DMS114 treated with DMSO at 0.1 percent for 48 hours (cell line): ENCODE data around the gene MFAP2.
A peak's percentile ranks its signal among the peaks of the same experiment; 100 is the strongest.

Source experiments
- DNase-seq: peaks from one replicate; lab custom pipeline; 2025; ENCODE audit not compliant: unreplicated experiment; lab: John Stamatoyannopoulos, UW

MFAP2 gene, protein sequence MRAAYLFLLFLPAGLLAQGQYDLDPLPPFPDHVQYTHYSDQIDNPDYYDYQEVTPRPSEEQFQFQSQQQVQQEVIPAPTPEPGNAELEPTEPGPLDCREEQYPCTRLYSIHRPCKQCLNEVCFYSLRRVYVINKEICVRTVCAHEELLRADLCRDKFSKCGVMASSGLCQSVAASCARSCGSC

DNA sequence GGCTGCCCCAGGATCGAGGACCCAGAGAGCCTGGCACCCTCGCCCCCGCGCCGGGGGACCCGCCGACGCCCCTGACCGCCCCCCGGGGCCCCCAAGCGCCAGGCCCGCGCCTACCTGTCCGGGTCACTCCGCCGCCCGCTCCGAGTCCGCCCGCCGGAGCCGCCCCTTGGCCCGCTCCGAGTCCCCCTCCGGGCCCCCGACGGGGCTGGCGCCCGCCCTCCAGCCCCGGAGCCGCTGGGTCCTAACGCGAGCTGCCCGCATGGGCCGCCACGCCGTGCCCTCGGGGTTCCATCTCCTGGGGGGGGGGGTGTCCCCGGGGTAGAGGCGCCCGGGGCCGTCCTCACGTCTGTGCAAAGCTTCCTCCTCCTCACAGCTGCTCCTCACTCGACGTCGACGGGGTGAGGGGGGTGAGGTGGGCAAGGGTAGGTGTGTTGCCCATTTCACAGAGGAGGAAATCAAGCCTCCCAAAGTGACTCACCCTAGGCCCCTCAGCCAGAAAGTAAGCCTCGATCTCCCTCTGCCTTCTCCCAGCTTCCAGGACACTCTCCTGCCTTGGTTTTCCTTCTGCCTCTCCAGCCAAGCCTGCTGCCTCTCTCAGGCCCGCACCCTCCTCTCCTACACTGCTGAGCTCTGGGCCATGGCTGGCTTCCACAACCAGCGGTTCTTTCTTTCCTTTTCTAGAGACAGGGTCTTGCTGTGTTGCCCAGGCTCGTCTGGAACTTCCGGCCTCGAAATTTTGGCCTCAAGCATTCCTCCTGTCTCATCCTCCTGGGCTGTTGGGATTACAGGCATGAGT is at the start of gene MFAP2:
Gene MFAP2, minus strand, starts transcription at position 148 of the 796 bp plus-strand sequence. CDS start 2,347 bp downstream, outside the sequence.
- no peak for DNase-seq

DNA sequence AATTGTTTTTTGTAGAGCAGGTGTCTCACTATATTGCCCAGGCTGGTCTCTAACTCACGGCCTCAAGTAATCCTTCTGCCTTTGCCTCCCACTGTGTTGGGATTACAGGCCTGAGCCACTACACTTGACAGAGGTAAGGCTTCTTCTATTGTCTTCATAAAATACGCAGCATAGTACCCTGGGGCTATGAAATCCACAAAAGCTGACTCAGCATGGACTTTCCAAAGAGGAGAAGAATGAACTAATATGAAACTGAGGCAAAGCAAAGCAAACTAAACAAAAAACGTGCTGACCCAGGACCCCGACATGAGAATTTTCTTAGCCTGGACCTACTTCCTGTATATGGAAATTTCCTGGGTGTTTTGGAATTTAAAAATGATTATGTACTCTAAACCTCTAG is 49.8 kb upstream of the MFAP2 start:
- DNase-seq, result no peak

DNA sequence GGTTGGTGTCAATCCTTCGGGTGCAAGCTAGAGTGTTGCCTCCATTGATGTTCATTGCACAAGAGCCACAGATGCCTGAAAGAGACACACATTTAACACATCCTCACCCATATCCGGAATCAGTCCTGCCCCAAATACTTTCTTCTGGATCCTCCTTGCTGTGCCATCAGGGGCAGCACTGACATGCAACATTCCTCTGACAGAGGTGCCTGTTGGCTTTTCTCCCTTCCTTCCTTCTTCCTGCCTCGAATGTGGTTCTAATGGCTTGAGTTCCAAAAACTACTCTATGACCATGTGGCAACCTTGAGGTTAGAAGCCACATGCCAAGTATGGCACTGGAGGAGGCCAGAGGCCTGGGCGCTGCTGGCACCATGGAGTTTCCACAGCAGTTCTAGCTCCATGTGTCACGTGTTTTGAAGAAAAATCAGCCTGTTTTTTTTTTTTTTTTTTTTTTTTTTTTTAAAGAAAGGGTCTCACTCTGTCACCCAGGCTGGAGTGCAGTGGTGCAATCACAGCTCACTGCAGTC is 48.3 kb upstream of the MFAP2 start:
- no peak for DNase-seq

DNA sequence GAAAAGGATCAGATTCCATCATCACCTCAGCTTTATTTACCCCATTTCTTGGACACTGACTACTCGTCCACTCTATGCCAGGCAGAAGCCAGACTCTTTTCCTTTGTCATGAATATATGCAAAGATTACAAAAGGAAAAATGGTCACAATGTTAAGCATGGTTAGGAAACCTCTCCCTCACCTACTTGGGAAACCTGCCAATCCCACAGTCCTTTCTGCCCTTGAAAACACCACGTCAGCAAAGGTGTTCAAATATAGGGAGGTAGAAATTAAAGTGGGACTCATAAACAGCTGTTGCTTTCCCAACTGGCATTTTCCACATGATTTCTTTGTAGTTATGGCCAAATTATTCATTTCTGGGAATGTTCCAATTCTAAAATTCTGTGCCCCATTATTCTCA is 47.5 kb upstream of the MFAP2 start:
- DNase-seq, result no peak

DNA sequence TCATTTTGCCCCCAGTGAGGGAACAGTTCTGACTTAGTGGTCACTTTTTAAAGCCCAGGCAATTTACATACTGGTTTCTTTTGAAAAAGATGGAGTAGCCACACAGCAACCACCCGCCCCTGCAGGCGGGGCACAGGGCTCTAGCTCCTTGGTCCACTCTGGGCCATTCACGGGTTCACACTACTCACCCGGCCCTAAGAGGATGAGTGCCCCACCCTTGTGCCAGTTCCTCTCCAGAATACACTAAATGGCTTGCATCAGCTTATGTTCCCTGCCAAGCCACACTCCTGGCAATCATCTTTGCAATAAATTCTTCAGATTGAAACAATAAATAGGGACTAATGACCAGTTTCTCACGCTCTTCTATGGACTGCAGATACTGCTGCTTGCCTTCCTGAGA is 47.0 kb upstream of the MFAP2 start:
- DNase-seq, result no peak

DNA sequence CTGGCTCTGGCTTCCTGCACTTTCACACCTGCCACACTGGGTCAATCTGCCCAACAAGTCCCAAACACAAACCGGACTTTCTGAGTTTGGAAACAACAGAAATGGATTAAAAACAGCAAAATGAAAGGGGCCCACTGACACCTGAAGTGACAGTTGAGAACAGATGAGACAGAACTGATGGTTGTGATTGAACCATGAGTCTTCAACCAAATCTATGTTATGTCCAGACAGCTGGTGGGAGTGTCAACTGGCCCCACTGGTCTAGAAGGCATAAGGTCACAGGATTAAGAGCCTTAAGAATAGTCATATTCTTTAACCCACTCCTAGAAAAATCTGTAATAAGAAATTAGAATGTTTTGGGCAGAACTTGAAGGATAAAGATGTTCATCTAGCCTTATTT is 44.3 kb upstream of the MFAP2 start:
- DNase-seq, result no peak

DNA sequence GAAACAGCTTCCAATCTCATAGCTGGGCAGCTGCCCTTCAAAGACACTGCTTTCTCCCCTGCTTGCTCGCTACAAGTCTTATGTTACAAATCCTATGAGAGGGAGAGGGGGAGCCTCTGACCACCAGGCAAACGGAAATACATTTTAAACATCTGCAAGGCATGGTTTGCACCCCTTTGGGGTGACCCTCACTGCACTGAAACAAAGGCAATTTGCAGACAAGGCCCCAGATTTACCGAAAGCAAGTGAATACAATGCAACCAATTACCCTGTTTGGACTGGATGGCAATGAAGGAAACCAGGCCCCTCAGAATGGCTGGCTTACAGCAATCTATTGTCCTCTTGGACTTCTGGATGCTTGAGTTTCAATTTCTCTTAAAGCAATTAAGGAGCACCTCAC is 43.2 kb upstream of the MFAP2 start:
- DNase-seq, result no peak

DNA sequence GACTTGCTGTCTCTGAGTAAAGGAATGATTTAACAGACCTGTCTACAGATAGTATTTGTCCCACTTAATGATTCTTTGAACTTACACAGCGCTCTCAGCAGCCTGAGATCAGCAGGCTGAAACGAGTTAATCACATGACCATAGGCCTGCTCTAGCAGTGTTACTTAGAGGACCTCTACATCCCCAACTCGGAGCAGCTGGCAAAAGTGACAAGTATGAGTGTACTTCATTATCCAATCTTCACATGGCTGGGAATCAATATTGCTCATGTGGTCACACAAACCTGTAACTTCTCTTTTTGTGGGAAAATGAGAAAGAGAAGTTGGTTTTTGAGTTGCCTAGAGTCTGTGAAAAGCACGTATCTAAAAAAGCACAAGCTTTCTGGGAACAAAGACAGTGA is 42.7 kb upstream of the MFAP2 start:
- DNase-seq, result no peak

DNA sequence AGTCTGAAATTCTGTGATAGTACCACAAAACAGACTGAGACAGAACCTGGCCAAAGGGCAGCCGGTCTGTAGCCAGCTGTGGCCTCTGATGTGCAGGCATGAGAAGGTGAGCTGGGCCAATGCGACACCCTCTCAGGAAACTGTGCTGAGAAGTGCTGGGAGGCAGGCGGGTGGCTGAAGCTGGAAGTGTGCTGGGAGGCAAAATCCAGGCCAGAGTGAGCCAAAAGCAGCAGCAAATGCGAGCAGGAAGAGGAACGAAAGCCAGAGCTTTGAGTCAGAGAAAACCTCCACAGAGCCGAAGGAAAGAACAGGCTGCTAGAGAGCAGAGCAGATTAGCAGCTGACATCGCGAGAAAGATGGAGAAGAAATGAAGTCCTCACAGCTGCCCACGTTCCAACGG is 41.5 kb upstream of the MFAP2 start:
- no peak for DNase-seq

DNA sequence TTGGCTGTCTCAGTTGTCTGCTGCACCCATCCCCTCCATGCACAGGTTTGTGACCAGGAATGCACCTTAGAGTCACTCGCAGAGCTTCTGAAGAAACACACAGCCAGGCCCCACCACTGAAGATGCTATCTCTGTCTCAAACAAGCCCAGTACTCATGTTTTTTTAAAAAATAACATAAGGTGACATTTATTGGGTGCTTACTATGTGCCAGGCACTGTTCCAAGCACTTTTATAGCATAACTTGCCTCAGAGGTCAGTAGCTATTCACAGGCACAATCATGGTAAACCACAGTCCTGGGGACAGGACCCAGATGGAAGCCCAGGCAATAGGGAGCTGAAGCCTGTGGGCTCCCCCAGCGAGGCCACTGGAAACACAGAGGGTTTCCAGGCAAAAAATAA is 40.1 kb upstream of the MFAP2 start:
- no peak for DNase-seq

DNA sequence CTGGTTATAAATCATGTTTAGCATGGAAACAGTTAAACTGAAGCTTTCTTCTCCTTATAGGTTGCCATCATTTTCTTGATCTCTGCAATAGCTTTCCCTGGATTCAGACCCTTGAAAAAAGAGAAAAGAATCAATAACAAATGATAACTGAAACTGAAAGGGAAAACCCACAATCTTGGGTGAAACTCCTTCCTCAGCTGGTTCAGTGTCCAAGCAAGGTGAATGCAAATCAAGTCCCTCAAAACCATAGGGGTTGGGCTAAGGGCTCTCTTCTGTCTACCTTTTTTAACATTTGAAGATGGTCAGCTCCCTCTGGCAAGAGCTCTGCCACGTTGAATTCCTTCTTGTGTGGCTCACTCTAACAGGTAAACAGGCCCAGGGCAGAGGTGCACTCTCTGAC is 38.4 kb upstream of the MFAP2 start:
- no peak for DNase-seq

DNA sequence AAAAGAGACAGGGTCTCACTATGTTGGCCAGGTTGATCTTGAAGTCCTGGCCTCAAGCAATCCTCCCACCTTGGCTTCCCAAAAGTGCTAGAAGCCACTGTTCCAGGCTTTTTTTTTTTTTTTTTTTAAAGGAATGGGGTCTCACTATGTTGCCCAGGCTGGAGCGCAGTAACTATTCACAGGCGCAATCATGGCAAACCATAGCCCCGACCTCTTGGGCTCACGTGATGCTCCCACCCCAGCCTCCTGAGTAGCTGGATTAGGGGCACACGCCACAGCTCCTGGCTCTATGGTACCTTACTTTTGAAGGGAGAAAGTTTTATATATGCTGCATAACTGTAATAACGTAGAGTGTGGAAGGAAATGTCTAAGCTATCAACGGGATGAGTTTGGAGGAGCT is 37.0 kb upstream of the MFAP2 start:
- no peak for DNase-seq

DNA sequence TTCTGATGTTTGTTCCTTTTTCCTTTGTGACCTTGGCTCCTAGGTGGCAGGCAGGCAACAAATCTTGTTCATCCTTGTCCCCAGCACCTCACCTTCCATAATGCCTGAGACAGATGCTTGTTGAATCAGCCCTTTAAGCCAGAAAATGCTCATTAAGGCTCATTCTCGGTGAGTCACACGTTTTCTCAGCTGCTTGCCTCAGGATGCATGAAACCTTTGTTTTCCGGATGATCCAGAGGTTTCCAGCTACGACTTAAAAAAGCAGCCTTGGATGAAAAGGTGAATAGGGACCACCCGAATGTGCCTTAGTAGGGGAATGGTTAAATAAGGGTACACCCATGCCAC is 35.9 kb upstream of the MFAP2 start:
- no peak for DNase-seq

DNA sequence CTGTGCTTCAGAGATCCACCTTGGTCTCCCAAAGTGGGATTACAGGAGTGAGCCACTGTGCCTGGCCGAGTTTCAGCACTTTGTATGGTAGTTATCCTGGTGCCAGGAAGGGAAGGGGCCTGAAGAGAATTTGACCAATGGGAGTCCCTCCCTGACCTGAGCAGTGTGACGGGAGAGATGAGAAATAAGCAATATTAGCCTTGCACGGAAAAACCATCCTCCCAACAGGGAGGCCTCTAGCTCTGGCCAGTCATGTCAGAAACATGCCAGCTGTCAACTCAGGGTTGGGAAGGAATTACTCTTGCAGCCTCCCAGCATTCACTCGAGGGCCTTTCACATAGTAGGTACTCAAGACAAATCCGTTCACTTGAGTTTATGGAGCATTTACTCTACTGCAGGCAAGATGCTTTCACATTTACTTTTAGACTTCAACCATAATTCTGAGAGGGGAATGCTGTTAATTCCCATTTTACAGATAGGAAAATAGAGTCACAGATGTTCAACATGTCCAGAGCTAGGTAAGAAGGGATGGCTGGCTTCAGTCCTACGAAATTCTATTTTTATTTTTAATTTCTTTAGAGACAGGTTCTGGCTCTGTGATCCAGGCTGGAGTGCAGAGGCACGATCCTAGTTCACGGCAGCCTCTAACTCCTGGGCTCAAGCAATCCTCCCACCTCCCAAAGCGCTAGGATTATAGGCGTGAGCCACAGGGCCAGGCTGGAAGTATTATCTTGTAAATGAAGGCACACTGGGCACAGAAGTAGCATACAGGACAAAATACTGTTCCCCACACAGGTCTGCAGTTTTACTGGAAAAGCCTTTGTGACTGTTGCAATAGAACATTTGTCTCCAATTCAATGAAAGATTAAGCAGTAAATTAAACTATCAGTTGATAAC is 34.5 kb upstream of the MFAP2 start:
- no peak for DNase-seq

DNA sequence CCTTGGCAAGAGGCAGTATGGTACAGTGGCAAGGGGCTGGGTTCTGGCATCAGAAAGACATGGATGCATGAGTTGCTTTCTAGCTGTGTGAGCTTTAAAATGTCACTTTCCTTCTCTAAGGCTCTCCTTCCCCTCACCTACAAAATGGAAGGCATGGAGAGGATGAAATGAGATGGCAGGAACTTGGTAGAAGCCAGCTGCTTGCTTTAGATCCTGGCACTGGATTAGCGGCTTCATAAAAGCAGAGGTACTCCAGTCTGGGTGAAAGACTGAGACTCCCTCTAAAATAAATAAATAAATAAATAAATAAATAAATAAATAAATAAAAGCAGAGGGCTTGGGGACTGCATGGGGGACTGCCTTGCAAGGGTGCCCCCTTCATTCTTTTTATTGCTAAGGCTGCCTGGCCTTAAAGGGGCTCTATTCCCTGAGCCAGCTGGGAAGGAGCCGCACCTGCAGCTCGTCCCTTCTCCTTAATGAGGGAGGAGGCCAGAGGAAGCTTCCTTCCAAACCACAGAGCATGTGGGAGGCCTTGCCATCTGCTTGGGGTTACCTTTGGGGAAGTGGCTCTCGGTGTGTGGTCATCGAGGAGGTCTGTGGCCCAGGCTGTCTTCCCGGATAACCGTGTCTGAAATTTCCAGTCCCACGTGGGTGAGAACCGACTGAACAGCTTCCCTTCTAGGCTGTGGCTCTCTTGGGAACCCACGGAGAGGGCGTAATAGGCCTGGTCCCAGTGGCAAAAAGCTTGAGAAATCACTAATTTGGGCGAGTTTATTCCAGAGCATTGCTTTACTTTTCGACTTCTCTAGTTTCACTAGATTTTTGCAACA is 33.3 kb upstream of the MFAP2 start:
- DNase-seq, result no peak

DNA sequence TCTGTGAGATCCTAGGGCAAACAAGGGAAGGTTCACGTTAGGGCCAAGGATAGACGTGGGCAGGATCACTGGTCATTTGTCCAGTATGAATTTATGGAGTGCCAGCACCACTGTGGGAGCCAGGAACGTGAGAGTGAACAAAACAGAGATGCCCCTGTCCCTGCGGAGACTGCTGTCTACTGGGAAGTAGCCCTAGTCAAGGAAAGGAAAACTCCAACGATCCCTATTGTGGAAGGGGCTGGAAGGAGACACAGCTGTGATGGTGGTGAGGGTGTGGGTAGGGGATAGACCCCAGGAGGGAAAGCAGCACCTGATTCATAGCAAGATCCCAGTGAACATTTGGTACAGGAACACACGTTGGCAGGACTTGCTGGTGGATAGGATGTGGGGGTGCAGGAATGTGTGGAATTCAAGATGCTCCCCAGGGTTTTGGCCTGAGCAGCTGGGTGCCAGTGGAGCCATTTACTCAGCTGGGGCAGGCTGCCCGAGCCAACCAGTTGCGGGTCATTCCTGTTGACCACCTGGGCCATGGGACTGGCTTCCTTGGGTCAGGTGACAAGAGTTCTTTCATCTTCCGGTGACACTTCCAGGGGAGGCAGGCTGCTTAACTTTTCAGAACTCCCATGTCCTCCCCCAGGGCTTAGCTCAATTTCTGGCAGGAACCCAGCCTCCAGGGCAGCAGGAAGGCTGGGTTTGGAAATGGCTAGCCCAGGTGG is 32.5 kb upstream of the MFAP2 start:
- DNase-seq, result no peak

DNA sequence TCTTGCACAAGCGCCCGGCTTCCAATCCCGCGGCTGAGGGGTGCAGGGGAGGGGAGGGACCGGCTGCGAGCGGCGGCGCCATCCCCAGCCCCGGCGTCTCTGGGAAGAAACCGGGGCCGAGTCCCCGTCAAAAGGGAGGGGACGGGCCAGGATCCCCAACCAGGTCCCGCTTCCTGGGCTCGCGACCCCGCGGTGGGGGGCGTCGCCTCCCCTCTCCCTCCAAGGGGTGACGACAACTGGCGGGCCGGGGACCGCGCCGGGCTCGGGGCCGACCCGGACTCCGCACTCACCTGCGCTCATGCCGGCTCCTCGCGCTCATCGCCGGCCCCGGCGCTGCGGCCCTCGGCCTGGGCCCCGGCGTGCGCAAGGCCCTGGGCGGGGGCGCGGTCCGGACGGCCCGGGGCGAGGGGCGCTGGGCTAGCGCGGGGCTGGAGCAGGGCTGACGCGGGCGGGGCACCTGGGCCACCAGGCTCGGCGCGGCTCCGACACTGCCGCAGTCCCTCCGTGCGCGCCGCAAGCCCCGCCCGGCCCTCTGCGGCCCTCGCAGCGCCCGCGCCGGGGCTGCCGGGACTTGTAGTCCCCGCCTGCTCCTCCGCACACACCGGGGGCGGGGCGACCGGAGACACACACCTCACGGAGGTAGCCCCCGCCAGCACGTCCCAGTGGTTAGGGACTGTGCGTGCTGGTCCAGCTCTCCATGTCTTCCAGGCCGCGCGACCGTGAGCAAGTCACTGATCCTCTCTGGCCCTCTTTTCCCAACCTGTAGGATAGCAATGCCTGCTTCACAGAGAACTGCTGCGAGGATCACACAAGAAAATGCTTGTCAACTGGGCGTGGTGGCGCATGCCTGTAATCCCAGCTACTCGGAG is 31.3 kb upstream of the MFAP2 start, which contains the start of gene ATP13A2:
Gene ATP13A2, minus strand, starts transcription at position 490 of the 869 bp plus-strand sequence. Its CDS starts 190 bp downstream, at position 300.
- DNase-seq, result peak; percentile 65

DNA sequence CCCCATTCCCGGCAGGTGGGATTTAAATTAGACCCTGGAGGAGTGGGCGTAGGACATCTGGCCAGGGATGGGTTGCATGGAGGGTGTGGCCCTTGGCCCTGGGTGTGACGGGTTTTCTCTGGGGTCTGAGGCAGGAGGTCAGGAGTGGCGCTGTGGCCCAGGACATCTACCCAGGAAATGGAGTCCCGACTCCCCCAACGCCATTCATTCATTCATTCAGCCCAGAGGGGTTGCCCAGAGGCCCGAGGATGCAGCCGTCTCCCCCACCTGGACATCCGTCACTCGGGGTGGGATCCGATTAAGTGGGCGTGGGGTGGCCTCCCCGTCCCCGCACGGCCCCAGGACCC is 30.6 kb upstream of the MFAP2 start:
- DNase-seq, result no peak

DNA sequence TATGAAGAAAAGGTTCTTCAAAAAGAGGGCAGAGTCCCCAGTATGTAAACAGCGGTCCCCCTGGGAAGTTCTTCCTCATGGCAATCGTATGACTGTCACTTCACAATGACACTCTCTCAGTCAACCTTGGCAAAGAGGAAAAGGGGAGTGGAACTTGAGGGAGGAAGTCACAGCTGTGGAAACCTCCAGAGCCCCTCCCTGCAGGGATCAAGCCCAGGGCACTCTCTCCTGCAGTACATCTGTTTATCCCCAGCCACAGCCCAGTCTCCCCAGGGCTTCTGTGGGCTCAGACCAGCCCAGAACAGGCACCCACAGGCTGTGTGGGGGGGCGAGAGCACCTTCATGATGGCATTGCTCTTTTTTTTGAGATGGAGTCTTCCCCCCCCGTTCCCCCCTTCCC is 29.3 kb upstream of the MFAP2 start:
- DNase-seq, result no peak
